CD4-positive, alpha-beta T cell (primary cell): ENCODE results near the gene C1orf198. TPM values are rescaled to one million over a fixed set of nuclear protein-coding genes. Genes with fewer than 3 reads are reported as not detected.

ENCODE experiments used
- ATAC-seq: fragments of 200-7000 bp; cut with Tn5 transposase; one replicate; pipeline ENCODE4 v1.10.0; 2022; ENCODE audit warnings: mild to moderate bottlenecking; ENCODE audit not compliant: poor library complexity
- CTCF ChIA-PET: fragments of 350-600 bp; sonication (Branson Sonifier 250); formaldehyde crosslinking; loops from one replicate; lab custom pipeline; 2021; ENCODE audit warnings: antibody characterized with exemption, inconsistent platforms; lab: Charles Lee
- POLR2A ChIA-PET: fragments of 350-600 bp; sonication (Branson Sonifier 250); formaldehyde crosslinking; loops from one replicate; lab custom pipeline; 2021; ENCODE audit warnings: antibody characterized with exemption, inconsistent platforms; lab: Charles Lee
- DNase-seq, 14 experiments: peaks; one replicate each; pipeline ENCODE4 v3.0.0-alpha.2; 2013 to 2020; ENCODE audit warnings: mixed read lengths in 2 of 14
- H3K27ac ChIP-seq, 2 donors: one replicate each; pipeline versions ENCODE4 v1.5.1 to v1.7.0; 2013; ENCODE audit warnings: low read length in 2 of 2, low read depth in 1 of 2, mild to moderate bottlenecking in 1 of 2
- H3K27me3 ChIP-seq, 2 experiments: 1 replicate in 1 of 2; 2 replicates in 1 of 2; pipeline versions ENCODE4 v1.6.1 to v1.7.0; 2013; ENCODE audit warnings: low read length in 2 of 2, control low read depth in 1 of 2, mild to moderate bottlenecking in 1 of 2, moderate library complexity in 1 of 2; ENCODE audit not compliant: insufficient read depth in 2 of 2, control insufficient read depth in 1 of 2
- H3K36me3 ChIP-seq: one replicate; pipeline ENCODE4 v1.6.1; 2013; ENCODE audit warnings: low read length, control low read depth; ENCODE audit not compliant: insufficient read depth
- H3K4me1 ChIP-seq: one replicate; pipeline ENCODE4 v1.6.1; 2013; ENCODE audit warnings: low read length, control low read depth; ENCODE audit not compliant: insufficient read depth
- H3K4me3 ChIP-seq: one replicate; pipeline ENCODE4 v1.5.1; 2013; ENCODE audit warnings: mild to moderate bottlenecking, low read length, moderate library complexity
- H3K9me3 ChIP-seq, 2 experiments: 1 replicate in 1 of 2; 2 replicates in 1 of 2; pipeline versions ENCODE4 v1.6.1 to v1.7.0; 2013; ENCODE audit warnings: low read length in 2 of 2, mild to moderate bottlenecking in 2 of 2, control low read depth in 1 of 2, moderate library complexity in 1 of 2; ENCODE audit not compliant: control insufficient read depth in 1 of 2, insufficient read depth in 1 of 2
- H3K27ac Mint-ChIP-seq: one replicate; pipeline ENCODE4 v1.8.0; 2020; ENCODE audit warnings: mixed read lengths
- H3K27me3 Mint-ChIP-seq: one replicate; pipeline ENCODE4 v1.8.0; 2021; ENCODE audit warnings: mixed read lengths
- H3K36me3 Mint-ChIP-seq: one replicate; pipeline ENCODE4 v1.8.0; 2021; ENCODE audit warnings: low read depth, mixed read lengths
- H3K4me1 Mint-ChIP-seq: one replicate; pipeline ENCODE4 v1.8.0; 2021; ENCODE audit warnings: low read depth, mixed read lengths
- H3K4me3 Mint-ChIP-seq: one replicate; pipeline ENCODE4 v1.8.0; 2020; ENCODE audit warnings: mild to moderate bottlenecking, mixed read lengths
- H3K9me3 Mint-ChIP-seq: one replicate; pipeline ENCODE4 v1.8.0; 2020; ENCODE audit warnings: mixed read lengths
- intact Hi-C, 2 experiments: fragments of 100-400 bp; cut with DNase I in 1 of 2; cut with micrococcal nuclease in 1 of 2; formaldehyde crosslinking; loops; one replicate each; pipeline versions ENCODE4 v1.15.1 to v1.9.0; 2023 to 2025; cut with DNase I, micrococcal nuclease
- total RNA-seq, 174 experiments: library from RNA in 2 of 174; stranded (reverse) in 2 of 174; gene quantifications; one replicate each; pipeline ENCODE4 v1.2.3 and lab custom pipeline; 2021 to 2026
- TF ChIP-seq, protein P1 (sequence below): fragments of 200-600 bp; IDR thresholded peaks from one replicate; pipeline ENCODE4 v1.8.0; 2022; ENCODE audit warnings: antibody characterized with exemption, mild to moderate bottlenecking

C1orf198 gene
- total RNA-seq, 2 experiments from 2014 or later: 2.2 TPM

GRCh38 chr1:230895452-230895851 is 27.1 kb upstream of the C1orf198 start:
- Histone ChIP-seq H3K9me3 (no peaks in the 10 kb centered on the region), H3K27ac (no peak overlapping the region), H3K4me1 (no peaks in the 10 kb centered on the region), H3K4me3 (no peak overlapping the region), H3K27me3 (no peaks in the 10 kb centered on the region), H3K36me3 (no peaks in the 10 kb centered on the region)
- DNase-seq (no peak), ATAC-seq (no peak)
- CTCF ChIA-PET: no interaction called here
- Mint-ChIP-seq H3K36me3 (peaks cover 1% of the 10 kb centered on the region), H3K4me1 (no peaks in the 10 kb centered on the region), H3K27me3 (no peaks in the 10 kb centered on the region), H3K4me3 (no peak overlapping the region), H3K9me3 (no peaks in the 10 kb centered on the region), H3K27ac (no peak overlapping the region)
- intact Hi-C loops: no loop called here
- TF ChIP-seq, protein P1, sequence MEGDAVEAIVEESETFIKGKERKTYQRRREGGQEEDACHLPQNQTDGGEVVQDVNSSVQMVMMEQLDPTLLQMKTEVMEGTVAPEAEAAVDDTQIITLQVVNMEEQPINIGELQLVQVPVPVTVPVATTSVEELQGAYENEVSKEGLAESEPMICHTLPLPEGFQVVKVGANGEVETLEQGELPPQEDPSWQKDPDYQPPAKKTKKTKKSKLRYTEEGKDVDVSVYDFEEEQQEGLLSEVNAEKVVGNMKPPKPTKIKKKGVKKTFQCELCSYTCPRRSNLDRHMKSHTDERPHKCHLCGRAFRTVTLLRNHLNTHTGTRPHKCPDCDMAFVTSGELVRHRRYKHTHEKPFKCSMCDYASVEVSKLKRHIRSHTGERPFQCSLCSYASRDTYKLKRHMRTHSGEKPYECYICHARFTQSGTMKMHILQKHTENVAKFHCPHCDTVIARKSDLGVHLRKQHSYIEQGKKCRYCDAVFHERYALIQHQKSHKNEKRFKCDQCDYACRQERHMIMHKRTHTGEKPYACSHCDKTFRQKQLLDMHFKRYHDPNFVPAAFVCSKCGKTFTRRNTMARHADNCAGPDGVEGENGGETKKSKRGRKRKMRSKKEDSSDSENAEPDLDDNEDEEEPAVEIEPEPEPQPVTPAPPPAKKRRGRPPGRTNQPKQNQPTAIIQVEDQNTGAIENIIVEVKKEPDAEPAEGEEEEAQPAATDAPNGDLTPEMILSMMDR: no peak
- POLR2A ChIA-PET: no interaction called here

DNA sequence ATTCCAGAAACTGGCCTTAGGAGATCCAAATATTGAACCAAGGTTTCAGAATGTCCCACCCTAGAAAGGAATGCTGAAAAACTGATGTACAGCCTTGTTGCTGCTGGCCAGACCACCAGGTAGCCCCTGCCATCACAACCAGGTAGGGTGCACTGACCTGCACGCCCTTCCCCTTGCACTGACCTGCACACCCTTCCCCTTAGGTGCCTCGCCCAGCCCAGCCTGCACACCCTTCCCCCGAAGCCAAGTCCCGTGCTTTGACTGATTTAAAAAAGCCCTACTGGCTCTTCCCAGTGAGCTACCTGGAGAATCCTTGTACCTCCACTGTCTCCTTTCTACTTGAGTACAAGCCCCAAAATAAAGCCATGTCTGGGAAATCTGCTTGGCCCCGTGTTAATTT is 26.3 kb upstream of the C1orf198 start:
- DNase-seq (no peak), ATAC-seq (no peak)
- intact Hi-C loops: no loop called here
- Mint-ChIP-seq H3K27ac (no peak overlapping the region), H3K9me3 (no peaks in the 10 kb centered on the region), H3K36me3 (no peaks in the 10 kb centered on the region), H3K4me1 (no peaks in the 10 kb centered on the region), H3K4me3 (no peak overlapping the region), H3K27me3 (no peaks in the 10 kb centered on the region)
- H3K4me1 ChIP-seq: no peaks in the 10 kb centered on the region
- no peaks in the 10 kb centered on the region for H3K9me3 ChIP-seq
- TF ChIP-seq, protein P1: no peak
- no peak overlapping the region for H3K27ac ChIP-seq
- H3K36me3 ChIP-seq: no peaks in the 10 kb centered on the region
- ChIA-PET POLR2A (no interaction called here), CTCF (no interaction called here)
- no peak overlapping the region for H3K4me3 ChIP-seq
- H3K27me3 ChIP-seq: no peaks in the 10 kb centered on the region

DNA sequence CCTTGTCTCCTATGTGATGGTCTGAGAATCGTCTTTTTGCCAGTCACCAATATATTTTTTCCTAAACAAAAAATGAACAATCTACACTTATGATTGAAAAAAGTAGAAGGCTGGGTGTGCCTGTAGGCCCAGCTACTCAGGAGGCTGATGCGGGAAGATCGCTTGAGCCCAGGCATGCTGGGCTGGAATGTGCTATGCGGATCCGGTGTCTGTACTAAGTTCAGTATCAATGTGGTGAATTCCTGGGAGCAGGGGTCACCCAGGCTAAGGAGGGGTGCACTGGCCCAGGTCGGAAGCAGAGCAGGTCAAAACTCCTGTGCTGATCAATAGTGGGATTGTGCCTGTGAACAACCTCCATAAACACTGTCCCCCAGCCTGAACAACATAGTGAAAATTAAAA is 25.7 kb upstream of the C1orf198 start:
- Mint-ChIP-seq H3K9me3 (no peaks in the 10 kb centered on the region), H3K36me3 (no peaks in the 10 kb centered on the region), H3K27me3 (peaks cover 5% of the 10 kb centered on the region), H3K4me3 (no peak overlapping the region), H3K27ac (no peak overlapping the region), H3K4me1 (no peaks in the 10 kb centered on the region)
- Histone ChIP-seq H3K9me3 (no peaks in the 10 kb centered on the region), H3K27ac (no peak overlapping the region), H3K4me3 (no peak overlapping the region), H3K4me1 (no peaks in the 10 kb centered on the region), H3K36me3 (no peaks in the 10 kb centered on the region), H3K27me3 (no peaks in the 10 kb centered on the region)
- TF ChIP-seq, protein P1: no peak
- ChIA-PET POLR2A (no interaction called here), CTCF (no interaction called here)
- ATAC-seq (no peak), DNase-seq (no peak)
- intact Hi-C loops: no loop called here
